ENCODE results near the gene ABCD3.

ABCD3 gene

DNA sequence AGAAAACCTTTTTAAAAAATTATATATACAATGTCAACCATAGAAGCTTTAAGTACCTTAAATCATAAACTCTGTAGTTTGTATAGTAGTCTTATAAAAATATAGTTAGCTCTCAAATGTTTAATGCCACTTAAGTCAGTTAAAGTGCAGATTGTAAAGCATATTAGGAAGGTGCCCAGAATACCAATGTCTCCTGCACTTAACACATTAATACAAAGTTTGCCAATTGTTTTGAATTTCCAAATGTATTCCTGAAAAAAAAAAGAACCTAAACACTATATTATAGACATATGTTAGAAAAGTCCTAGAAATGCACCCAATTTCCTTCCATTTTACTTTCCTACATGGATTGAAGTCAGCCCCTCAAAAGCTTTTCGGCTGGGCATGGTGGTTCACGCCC lies 111.2 kb downstream of the ABCD3 start:
- DNase-seq: no peak

DNA sequence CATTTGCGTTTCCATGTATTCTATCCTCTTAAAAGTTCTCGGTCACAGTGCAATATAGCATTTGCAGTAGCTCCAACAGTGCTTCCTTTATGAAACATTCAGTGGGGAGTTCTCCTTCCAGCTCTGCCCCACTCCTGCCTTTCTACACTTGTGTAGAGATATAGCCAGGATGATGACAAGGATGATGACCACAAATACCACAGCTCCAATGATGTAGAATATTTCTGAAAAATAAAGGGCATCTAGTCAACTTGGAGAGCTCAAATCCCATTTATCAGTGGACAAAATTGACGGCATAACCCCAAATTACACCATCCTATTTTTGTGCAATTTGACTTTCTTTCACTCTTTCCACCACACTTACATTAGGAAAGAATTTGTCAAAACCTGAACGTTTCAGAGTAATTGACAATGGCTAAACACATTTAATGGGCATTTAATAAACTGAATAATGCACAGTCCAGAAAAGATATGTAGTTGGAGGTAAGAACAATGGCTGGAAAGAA lies 112.2 kb downstream of the ABCD3 start:
- DNase-seq: no peak

DNA sequence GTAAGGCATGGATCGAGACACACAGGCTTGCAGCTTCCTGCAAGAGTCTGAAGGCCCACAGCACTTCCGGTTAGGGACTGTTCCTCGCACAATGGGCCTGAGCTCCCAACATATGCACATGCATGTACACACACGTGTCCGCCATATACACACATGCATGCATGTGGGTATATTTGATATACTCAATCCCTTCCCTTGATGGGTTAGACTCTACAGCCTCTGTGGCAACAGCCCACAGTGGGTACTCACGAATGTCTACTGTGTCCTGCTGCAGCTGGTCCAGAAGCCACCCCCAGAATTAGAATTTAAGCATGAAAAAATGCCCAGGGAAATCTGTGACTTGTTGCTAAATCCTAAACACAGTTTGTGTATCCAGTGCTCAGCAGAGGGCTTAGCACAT lies 113.5 kb downstream of the ABCD3 start:
- no peak for DNase-seq

DNA sequence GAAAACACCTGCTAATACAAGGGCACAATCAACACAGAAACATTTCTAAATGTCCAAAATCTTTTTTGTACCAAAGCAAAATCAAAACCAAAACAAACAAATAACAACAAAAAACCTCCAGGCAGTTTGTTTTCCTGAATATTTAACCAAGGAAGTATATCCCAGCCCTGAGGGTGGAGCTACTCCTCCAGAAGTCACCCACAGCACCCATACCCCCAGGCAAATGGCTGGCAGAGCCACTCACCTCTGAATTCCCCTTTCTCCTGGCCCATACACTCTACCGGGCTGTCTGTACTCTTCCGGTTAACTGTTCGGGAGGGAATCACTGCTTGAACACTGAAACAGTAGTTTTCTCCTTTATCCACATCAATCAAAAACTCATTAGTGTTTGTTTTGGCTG lies 113.9 kb downstream of the ABCD3 start:
- DNase-seq: no peak

DNA sequence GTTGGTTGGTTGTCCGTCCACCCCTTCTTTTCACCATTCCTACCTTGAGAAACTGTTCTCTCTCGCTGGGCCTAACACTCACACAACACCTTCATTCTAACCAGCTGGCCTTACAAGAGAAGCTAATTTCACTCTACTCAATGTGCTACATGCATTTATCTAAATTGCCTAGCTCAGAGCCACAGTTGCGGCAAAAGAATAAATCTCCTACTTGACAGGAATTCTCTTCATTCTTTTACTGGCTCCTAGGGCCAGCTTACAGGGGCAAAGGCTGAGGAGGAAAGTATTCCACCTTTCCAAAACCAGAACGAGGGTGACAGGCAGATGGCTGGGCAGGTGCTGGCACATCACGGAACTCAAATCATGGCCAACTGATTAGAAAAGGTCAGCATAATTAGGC lies 116.9 kb downstream of the ABCD3 start:
- DNase-seq: no peak

DNA sequence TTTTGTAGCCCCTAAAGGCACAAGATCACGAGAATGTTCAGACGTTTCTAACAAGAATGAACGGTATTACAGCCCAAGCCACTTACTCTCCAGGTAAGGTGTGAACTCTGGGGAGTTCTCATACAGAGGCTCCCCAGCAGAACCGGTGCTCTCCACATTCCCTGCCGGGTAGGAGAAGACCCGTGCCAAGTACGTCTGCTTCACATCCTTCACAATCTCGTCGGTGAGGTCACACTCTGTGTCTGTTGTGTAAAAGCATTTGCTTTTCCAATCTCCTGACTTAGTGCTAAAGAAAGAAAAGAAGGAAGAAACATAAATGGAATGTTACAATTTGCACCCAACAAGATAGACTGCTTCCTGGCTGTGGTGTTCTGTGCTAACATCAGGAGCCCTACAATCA lies 117.7 kb downstream of the ABCD3 start:
- DNase-seq: no peak

DNA sequence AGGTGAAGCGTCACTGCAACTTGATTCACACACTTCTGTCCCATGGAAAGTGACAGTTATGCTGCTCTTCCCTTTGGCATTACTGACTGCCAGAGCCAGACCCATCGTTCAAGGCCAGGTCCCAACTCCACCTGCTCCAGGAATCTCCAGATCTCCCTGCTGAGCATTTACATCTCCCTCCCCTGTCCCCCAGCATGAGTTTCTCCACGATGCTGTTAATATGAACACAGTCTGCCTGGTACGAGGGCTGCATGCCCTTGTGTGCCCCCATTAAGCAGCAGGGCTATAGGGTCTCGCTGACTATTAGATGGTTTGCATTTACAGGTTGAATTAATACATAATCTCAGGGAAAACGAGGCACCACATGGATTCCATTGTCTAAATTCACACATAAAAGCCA lies 119.1 kb downstream of the ABCD3 start:
- DNase-seq: no peak

DNA sequence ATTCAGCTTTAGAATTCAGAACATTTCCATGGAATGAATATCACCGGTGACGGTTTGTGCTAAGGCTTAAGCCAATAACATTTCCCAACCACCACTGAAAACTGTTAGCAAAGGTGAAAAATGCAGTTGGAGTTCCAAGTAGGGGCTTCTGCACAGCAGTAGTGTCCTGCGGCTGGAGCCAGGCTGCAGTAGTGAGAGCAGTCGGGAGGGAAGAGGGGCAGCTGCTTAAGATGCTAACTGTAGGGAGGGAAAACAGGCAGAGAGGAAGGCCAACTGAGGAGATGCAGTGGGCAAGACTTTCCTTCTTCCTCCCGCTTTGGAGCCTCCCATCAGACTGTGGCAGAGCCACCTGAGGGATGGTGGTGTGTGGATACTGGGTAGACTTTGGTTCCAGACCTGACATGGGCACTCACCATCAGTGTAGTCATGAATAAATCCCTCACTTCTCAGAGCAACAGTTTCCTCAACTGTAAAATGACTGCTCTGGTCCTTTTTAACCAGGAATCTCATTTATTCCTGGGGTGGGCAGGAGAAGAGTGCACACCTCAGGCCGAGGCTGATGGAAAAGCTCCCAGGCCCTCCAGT lies 120.1 kb downstream of the ABCD3 start:
- no peak for DNase-seq

DNA sequence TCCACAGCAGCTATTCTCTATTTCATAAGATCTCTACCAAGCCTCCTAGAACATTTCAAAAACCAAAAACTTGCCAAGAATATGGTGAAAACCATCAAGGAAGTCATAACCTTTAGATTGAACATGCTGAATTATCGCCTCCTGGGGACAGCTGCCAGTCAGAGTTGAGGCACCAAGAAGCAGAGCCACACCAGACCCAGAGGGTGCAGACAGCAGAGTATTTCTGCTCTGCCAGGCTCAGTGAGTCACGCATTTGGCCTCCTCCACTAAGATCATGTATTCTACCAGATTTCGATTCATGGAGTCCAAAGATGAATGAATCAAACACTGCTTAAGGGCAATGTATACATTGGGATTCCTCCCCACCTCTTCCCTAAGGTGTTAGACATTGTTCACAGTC lies 121.3 kb downstream of the ABCD3 start:
- no peak for DNase-seq

DNA sequence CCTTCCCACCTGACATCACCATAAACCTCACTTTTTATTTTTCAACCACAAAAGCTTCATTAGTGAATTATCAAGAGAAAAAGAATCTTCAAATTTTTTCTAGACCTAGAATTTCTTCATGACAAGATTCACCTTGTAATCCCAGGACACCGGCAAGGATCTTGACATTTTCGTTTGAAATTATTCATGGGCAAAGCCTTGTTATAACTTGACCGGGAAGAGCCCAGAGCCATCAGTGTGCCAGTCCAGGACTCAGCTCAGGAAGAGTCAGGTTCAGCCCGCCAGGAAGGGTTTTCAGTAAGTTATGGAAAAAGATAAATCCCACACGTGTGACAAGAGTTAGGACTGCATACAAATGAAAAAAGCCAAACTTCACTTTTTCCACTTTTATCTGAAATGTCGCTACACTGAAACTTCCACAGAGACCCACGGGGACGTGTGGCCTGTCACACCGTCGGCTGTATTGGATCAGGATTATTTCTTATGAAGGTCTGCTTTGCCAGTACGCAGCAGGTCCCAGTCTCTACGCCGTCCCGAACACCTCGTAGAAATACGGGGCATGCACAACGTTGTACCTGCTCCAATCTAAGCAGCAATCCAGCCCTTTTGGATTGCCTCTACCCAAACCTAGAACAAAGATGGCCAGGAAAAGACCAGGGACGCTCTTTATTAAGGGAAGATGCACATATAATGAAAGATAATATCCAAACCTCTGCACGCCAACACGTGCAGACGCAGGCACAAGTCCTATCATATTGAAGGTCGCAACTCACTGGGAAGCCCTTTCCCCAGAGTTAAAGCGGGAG lies 122.5 kb downstream of the ABCD3 start:
- no peak for DNase-seq

DNA sequence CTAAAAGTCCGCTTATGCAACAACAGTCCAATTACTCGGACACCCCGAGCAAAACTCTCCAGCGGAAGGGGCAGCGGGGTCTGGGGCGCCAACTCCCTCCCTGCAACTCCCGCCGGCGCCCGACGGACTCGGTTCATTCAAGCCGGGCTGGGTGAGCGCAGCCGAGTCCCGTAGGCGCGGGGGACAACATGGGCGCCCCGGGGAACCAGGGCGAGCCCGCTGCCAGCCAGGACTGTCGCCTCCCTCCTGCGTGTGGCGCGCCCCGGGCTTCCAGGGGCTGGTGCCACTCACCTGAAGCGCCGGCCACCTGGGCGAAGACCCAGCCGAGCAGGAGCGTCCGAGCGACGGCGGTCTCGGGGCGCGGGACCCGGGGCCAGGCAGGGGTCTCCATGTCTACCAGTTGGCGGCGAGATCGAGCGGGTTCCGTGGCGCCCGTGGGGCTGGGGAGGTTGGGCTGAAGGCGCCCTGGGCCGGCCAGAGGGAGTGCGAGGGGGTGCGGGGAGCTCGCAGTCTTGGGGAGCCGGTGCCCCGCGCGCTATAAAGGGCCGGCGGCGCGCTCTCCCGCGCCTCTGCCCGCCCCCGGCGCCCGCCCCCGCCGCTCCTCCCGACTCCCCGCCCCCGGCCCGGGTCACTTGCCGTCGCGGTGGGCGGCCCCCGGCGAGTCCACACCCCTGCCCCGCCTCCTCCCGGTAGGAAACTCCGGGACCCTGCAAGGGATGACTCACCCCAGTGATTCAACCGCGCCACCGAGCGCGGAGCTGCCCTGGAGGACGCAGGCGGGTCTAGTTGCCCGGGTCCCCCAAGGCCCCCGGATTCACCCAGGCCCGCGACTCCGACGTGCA lies 123.3 kb downstream of the ABCD3 start, which contains the start of gene F3:
Gene F3 (minus strand): TSS at position 514 of the 842 bp plus-strand sequence. CDS start 123 bp downstream, at position 391.
- peak; percentile 84 for DNase-seq

DNA sequence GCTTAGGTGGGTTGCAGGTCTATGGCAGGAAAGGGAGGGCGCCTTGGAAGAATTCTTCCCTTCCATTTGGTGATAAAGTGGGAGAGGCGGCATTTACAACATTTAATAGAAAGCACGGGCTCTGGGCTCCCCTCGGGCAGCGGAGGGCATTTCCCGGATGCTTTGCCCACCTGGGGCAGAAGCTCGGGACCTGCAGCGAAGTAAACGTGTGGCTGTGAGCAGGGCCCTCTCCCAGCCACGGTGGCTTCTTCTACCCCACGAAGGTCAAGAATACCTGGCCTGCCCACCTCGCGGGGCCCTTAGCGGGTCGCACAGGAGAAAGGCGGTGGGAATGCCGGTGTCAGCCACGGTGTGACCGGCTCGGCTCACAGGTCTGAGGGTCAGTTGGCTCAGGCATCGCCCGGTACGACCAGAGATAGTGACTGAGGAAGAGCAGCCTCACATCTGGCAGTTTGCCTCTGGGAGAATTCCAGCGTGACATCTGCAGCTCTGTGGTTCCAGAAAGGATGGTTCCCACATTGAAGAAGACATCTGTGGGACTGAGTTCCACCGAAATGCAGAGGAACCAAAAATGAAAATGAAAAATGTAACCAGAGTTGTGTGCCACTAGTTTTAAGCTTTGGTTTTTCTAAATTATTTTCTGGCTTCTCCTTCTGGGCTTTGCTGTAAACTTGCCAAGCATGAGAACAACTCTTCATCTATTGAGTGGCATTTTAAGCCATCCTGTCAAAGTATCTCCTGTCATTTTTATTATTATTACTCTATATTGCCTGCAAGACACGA lies 124.1 kb downstream of the ABCD3 start:
- DNase-seq: no peak

DNA sequence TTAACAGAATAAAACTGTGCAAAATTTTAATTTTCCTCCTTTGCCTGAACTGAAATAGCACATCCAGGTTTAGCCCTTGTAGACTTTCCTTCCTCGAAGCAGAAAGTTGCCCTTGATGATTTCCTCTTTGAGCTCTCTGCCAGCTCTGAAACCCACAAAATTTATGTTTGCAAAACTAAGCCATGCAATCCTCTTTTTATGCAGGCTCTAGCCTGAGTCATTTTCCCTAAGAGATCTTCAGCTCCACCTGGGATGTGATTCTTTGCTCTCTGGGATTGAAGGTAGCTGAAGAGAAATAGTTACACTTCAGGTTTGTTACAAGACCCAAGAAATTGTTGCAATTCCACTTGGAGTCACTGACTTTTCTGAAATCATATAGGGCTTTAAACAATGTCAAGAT lies 124.8 kb downstream of the ABCD3 start:
- no peak for DNase-seq

DNA sequence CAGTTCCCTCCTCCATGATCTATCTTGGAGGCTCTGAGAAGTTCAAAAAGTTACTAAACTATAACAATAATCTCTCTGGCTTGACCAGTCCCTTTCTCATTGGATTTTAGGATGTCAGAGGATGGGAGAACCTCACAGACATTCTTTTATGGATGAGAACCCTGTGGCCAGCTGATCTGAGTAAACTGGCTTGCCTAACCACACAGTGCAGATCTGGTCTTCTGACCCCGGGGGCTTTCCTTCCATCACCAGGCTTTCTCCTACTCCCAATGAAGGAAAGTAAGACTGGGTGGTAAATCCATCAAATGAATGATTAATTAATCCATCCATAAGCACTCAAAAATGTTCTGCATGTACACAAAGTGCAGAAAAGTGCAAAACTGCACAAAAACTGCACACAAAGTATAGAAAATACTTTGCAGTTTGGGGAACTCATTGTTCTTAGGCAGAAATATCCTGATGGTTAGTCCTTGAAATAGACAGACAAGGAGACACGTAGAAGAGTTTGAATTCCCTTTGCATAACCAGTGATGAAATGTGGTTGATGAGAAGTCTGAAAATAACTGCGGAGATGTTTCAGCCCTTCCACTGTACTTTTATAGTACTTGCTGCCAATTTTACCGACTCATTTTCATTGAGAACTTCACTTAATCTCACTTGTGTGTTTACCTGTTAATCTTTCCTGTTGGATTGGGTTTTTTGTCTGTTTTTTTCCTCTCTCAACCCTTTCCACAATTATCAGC lies 125.9 kb downstream of the ABCD3 start:
- DNase-seq: no peak

DNA sequence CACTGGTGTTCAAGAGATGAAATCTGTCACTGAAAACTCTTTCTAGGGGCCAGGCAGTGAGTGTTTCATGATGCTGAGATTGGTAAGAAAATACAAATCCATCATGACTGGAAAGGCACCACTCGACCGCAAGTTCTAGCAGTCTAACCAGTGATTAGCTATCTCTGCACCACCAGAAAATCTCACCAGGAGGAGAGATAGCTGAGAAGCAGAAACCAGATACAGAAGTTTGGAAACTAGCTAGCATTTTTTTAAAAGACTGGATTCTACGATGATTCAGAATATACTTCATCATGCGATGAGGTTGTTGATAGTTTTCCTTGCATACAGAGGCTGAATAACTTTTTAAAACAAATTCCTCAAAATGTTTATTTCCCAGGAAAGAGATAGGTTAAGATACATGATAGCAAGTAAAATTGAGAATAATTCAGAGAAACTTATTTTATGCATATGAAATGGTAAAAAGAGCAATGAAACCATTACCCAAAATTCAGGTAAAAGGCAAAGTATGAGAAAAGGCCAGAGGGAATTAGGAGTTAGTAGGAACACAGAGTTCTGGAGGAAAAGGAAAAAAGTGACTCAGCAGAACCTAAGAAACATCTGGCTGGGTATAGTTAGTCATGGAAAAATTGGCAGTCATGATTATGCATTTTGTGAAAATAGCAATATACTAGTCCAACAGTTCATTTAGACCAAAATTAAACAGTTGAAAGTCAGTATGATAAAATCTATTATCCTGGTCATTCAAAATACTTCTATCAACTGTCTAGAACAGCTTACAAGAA lies 126.7 kb downstream of the ABCD3 start:
- no peak for DNase-seq

DNA sequence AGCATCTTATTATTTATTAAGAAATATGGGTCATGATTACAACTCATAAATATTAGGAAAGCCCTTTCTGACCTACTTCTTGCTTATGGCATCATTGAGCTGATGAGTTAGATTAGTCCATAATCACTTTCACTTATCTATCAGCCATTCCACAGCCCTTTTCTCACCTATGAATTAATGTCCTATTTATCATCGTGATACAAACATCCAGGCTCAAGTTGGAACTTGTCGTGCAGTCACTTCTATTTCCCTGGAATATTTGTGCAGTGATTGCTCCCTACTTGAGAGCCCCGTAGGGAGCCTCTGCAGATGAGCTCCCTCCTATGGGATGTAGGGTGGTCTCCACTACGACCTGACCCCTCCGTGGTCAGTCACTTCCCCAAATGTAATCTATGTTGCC lies 131.5 kb downstream of the ABCD3 start:
- DNase-seq: no peak

DNA sequence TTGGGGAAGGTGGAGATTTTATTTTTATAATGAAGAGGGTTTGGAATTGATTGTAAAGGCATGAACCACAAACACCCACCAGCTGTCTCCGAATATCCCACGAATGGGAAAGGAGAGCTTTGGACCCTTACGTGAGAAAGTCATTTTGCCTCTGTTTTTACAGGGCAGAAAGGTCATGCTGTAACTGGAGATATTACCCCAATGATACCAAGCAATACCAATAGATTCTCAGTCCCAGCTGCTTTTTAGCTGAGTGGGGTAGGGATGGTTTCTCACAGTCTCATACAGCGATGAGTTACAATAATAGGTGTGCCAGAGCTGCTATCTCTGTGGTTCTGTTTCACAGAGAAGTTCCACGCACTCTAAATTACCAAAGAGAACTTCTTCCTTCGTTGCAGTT lies 132.2 kb downstream of the ABCD3 start:
- DNase-seq: no peak

DNA sequence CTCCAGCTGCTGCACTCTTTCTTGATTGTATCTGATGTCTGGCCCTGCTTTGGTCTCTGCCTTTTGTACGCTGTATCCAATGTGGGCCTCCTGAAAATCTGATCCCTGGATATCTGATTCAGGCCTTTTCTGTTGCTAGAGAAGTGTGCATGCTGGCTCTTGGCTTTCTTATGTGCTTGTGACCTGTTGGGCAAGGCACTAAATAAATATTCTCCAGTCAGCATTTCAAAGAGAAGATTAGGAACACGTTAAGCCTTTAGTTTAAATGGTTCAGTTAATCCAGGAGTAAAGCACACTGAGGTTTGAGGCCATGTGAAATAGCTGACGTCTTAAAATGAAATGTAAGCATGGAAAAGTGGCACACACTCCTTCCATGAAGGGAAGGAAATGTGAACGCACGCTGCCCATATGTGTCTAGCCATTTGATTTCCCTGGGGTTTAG lies 132.6 kb downstream of the ABCD3 start:
- no peak for DNase-seq

DNA sequence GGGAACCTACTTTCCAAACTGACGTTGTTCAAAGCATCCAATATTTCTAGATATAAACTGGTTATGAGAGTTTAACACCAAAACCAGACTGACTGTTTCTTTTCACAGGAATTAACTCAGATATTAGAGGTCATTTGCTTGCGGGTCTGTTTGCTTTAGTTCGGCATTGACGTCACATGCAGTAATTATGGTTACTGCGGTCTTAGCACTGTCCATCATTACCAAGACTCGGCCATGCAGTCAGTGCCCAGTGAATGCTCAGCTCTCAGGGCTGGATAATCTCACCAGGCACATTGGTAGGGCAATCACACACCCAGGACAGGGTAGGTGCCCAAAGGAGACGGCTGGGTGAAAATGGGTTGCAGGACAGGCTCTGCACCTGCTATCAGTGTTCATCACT lies 133.3 kb downstream of the ABCD3 start:
- no peak for DNase-seq

DNA sequence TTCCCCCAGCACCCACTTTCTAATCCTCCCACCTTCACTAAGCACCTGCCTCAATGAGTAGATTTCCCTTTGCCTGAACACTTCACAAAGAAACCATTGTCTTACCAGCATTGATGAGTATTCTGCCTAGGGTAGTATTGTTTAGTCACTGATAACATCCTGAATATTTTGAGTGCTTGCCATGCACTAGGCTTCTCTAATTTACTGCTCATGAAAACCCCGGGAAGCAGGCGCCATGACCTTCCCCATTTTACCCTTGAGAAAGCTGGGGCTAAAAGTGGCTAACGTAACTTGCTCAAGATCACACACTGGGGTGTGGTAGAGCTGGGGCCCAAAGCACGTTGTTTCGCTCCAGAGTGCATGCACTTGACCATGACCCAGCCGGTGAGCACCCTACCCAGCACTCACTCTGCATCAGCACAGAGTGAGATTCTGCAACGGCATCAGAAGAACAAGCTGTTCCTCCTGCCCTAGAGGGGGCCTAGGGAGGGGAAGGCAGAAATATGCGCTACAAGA lies 133.9 kb downstream of the ABCD3 start:
- no peak for DNase-seq

DNA sequence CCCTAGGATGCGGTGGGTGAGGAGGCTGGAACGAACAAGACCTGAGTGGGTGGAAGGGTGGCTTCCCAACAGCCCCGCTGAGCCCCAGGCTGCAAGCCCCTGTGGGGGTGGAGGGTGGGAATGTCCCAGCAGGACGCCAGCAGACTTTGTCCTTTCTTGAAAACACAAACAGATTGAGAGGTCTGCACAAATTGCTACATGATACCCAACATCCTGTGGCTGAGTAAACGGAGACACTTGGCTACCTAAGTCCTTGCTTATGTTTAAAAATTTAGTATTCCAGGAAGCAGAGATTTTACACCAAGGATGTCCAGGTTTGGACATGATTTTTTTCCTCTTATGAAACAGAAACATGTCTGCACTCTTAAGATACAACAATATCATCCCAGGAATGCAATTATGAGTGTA lies 135.1 kb downstream of the ABCD3 start:
- DNase-seq: no peak

All from activated CD4-positive, alpha-beta T cell treated with anti-CD3 and anti-CD28 coated beads for 48 hours (primary cell).